Adrenal gland (tissue), 5 donors: ENCODE measurements around the gene SH2D5.

Experiments
- POLR2A ChIP-seq, 2 donors: fragments of 450-650 bp; IDR thresholded peaks; one replicate each; pipeline ENCODE4 v1.6.1; 2017; ENCODE audit warnings: antibody characterized with exemption in 2 of 2, mild to moderate bottlenecking in 2 of 2, moderate library complexity in 1 of 2
- TF ChIP-seq, protein P1 (sequence below), 6 experiments: fragments of 450-650 bp in 4 of 6; fragments of 200-600 bp in 2 of 6; sonication (generic) in 1 of 6; IDR thresholded peaks; 1 replicate in 5 of 6; 2 replicates in 1 of 6; pipeline versions ENCODE4 v1.5.1 to v1.8.0; 2016 to 2021; ENCODE audit warnings: antibody characterized with exemption in 6 of 6, mild to moderate bottlenecking in 2 of 6, moderate library complexity in 1 of 6
- donor health status: DM: no; HTN: no; CAD: no.

DNA sequence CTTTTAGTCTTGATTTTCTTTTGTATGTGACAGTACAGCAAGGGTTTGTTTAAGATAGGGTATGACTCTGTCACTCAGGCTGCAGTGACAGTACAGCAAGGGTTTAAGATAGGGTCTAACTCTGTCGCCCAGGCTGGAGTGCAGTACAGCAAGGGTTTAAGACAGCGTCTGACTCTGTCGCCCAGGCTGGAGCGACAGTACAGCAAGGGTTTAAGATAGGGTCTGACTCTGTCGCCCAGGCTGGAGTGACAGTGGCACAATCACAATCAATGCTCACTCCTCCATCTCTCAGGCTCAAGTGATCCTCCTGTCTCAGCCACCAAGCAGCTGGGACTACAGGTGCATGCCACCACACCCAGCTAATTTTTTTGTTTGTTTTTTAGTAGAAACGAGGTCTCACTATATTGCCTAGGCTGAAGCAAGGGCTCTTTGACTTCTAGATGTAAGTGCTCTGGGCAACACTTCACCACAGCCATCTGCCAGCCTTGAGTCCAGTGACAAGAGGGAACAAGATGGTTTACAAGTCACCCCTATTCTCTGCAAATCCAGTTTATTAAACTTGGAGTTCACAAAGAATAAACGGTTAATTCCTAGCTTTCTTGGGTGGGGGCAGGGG is 965 bp upstream of the SH2D5 start:
- TF ChIP-seq, protein P1, sequence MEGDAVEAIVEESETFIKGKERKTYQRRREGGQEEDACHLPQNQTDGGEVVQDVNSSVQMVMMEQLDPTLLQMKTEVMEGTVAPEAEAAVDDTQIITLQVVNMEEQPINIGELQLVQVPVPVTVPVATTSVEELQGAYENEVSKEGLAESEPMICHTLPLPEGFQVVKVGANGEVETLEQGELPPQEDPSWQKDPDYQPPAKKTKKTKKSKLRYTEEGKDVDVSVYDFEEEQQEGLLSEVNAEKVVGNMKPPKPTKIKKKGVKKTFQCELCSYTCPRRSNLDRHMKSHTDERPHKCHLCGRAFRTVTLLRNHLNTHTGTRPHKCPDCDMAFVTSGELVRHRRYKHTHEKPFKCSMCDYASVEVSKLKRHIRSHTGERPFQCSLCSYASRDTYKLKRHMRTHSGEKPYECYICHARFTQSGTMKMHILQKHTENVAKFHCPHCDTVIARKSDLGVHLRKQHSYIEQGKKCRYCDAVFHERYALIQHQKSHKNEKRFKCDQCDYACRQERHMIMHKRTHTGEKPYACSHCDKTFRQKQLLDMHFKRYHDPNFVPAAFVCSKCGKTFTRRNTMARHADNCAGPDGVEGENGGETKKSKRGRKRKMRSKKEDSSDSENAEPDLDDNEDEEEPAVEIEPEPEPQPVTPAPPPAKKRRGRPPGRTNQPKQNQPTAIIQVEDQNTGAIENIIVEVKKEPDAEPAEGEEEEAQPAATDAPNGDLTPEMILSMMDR (IDR thresholded peaks at IDR 0.05) = no peak
- TF ChIP-seq POLR2A (IDR thresholded peaks at IDR 0.05) = peak in 1 of 2 donors; percentile 48
